GM18511 (cell line): ENCODE results near the gene HERC4.
"Not testable (repeated sequence)": the region's sequence is repeated elsewhere in the genome, so short reads cannot be mapped to it uniquely, and the experiment has no call there.

ENCODE experiments used
- ATAC-seq: cut with Tn5 transposase; IDR thresholded peaks from one replicate; pipeline ENCODE4 v1.9.1; 2021; ENCODE audit warnings: mild to moderate bottlenecking, moderate library complexity; ENCODE audit not compliant: unreplicated experiment

Gene HERC4

DNA sequence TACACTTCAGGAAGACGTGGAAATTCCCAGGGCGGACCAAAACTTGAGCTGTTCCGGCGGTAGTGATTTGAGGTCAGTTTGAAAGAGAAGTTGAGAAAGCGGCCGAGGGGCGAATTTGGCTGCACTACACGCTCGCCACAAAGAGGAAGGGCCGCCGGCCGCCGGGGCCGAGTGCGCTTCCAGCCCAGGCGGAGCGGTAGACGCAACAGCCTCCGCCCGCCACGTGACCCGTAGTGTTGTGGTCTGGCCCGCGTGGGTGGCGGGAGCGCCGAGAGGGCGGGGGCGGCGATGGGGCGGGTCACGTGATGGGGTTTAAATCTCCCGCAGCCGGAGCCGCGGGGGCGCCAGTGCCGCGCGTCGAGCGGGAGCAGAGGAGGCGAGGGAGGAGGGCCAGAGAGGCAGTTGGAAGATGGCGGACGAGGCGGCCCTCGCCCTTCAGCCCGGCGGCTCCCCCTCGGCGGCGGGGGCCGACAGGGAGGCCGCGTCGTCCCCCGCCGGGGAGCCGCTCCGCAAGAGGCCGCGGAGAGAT, 190.7 kb downstream of the HERC4 start, which contains the start of gene SIRT1:
SIRT1 (plus strand) TSS at position 344 of the 529 bp plus-strand sequence; CDS start at position 410, 66 bp downstream.
- peak; percentile 89 for ATAC-seq

- no peak for ATAC-seq
Observed at GRCh38 chr10:67883710-67884312, 191.3 kb downstream of the HERC4 start.

- ATAC-seq: no peak
Observed at GRCh38 chr10:67878133-67878532, 196.9 kb downstream of the HERC4 start.

DNA sequence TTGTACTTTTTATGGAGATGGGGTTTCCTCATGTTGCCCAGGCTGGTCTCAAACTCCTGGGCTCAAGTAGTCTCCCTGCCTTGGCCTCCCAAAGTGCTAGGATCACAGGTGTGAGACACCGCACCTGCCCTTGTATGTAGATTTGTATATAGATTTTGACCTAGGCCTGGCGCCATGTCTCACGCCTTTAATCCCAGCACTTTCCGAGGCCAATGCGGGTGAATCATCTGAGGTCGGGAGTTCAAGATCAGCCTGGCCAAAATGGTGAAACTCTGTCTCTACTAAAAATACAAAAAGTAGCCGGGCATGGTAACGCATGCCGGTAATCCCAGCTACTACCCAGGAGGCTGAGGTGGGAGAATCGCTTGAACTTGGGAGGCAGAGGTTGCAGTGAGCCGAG, 197.7 kb downstream of the HERC4 start:
- not testable (repeated sequence) for ATAC-seq

- no peak for ATAC-seq
Observed at GRCh38 chr10:67875340-67876238, 199.5 kb downstream of the HERC4 start.
